ENCODE measurements around the gene CDH23.

CDH23 gene

DNA sequence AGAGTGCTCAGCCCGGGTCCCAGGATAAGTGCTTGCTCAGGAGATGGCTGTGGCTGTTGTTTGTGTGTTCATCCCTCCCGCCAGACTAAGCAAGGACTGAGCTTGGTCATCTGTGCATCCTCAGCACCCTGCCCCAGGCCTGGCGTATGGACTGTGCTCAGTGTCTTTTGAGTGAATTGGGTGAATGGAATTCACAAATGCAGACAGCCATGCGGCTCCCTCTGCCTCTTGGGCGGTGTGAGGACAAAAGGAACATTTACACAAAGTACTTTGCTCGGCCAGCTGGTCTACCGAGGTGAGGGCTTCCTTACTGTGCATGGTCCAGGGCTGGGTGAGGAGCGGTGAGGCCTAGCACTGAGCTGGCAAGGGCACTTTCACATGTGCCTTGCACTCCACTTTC lies 120.2 kb downstream of the CDH23 start:
- no peak for DNase-seq (ENCODE audit: low read depth)

GRCh38 chr10:71517298-71518169 lies 120.8 kb downstream of the CDH23 start:
- DNase-seq (ENCODE audit: low read depth) = no peak

DNA sequence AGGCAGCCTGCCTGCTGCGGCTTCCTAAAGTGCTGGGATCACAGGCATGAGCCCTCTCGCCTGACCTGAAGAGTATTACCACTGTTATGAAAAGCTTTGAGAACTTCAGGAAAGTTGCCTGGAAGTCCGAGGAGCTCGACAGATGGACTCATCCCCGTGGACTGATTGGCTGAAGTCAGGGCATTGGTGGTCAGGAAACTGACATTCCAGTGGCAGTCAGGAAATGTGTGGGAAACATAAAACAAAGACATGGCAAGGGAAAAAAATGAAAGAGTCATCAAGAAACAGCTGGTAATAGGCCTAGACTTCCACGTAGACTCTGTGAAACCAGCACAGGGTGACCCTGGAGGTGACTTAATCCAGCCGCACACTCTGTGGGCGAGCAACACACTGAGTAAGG lies 123.3 kb downstream of the CDH23 start:
- no peak for DNase-seq (ENCODE audit: low read depth)

GRCh38 chr10:71521504-71522441 lies 125.1 kb downstream of the CDH23 start:
- no peak for DNase-seq (ENCODE audit: low read depth)

GRCh38 chr10:71522442-71523144 lies 125.9 kb downstream of the CDH23 start:
- no peak for DNase-seq (ENCODE audit: low read depth)

DNA sequence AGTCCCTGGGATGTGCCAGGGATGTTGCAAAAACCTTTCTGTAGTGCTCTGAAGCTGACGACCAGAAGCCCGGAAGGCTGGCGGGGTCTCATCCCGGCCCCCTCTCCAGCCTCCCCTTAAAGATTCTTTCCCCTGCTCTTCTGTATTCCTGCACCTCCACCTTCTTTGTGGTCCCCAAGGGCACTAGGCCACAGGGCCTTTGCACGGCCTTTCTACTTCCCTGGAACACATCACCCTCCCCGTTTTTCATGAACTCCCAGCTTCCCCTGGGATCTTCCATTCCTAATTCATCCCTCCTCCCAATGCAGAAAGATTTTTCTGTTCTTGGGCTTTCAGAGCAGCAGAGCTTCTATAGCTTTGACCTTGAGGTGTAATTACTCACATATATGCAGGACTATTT lies 127.0 kb downstream of the CDH23 start:
- no peak for DNase-seq (ENCODE audit: low read depth)

GRCh38 chr10:71525092-71525491 lies 128.4 kb downstream of the CDH23 start:
- DNase-seq (ENCODE audit: low read depth) = no peak

DNA sequence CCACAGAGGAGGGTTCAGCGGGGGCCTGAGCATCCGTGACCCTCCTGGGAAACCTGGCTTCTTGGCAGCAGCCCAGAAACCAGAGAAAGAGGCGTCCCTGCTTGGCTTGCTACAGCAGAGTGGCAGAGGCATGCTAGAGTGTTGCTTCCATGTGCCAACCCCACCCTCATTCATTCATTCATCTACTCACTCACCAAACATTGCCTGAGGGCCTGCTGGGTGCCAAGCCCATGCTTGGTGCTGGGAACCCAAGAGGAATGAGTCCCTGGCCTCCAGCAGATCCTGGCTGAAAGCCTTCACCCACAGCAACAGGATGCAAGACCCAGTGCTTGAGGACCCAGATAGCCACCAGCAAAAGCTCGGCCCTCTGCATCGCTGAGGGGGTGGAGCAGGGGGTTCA lies 129.0 kb downstream of the CDH23 start:
- DNase-seq (ENCODE audit: low read depth) = no peak

- DNase-seq (ENCODE audit: low read depth) = no peak
Observed at GRCh38 chr10:71526653-71527052, 129.9 kb downstream of the CDH23 start.

GRCh38 chr10:71527135-71527534 lies 130.4 kb downstream of the CDH23 start:
- DNase-seq (ENCODE audit: low read depth) = no peak

DNA sequence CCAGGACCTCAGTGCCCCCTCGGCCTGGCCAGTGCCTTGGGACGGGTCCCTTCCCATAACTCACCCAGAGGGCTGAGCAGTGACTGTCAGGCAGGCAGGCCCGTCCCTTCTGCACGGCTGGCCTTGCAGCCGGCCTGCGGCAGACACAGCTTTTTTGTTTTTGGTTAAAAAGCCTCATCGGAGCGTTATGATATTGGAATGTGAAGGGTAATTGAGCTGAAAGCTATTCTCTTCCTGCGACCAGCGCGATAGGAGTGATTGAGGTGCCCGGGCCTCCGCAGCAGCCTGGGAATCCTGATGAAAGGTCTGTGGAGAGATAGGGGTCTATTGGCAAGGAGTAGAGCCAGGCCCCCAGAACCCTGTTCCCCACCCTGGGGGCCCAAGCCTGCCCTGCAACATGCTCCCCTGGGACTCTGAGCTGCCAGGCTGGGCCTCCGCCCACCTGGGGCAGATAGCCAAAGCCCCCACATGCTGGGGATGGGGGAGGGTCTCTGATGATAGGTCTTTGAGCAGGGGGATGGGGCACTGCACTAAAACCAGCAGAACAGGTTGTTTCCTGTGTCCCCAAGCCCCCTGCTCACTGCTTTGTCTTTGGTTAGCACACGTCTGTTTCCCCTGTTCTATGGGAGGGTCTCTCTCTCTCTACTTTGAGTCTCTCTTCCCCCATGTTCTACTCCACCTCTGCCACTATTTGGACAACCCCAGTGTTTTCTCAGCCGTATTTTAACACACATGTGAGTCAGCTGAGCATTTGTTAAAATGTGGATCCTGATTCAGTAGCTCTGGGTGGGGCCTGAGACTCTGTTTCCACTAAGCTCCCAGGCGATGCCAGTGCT lies 131.9 kb downstream of the CDH23 start:
- DNase-seq (ENCODE audit: low read depth) = no peak

DNA sequence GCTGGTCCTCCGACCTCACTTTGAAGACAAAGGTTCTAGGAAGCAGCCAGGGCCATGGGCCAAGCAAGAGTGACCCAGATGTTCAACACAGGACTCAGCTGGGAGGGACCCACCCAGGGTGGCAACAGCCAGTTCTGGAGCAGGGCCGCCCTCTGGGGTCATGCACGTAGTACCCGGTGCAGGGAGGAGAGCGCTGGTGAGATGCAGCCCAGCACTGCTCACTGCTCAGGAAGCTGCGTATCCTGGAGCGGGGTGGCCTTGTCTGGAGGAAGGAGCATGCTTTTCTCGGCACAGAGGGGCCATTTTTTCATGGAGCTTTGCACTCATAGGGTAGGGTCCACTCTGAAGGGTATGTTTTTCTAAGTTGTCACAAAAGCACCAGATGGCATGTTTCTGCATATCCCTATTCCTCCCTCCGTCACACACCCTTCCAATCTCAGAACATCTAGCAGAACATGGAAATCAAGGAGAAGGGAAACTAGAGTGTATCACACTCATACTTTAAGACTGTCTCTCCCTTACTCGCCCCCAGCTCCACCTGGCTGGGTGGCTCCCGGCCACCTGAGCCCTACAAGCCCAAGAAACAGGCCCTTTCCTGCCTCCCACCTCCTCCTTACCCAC lies 132.6 kb downstream of the CDH23 start:
- DNase-seq (ENCODE audit: low read depth) = no peak

DNA sequence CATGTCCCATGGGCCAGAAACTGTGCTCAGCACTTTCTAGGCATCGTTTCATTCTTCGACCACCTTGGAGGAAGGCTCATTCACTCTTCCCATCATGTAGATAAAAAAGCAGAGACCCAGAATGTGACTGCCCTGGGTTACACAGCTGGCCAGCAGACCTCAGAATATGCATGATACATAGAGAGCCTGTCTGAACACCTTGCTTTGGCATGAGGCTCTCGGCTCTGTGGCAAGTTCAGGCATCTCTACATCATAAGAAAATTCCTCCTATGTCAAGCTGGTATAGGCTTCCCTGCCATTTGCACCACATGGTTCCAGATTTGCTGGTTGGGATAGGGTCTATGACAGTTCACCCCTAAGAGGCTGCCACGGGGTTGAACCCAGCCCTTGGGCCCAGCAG lies 134.1 kb downstream of the CDH23 start:
- no peak for DNase-seq (ENCODE audit: low read depth)

DNA sequence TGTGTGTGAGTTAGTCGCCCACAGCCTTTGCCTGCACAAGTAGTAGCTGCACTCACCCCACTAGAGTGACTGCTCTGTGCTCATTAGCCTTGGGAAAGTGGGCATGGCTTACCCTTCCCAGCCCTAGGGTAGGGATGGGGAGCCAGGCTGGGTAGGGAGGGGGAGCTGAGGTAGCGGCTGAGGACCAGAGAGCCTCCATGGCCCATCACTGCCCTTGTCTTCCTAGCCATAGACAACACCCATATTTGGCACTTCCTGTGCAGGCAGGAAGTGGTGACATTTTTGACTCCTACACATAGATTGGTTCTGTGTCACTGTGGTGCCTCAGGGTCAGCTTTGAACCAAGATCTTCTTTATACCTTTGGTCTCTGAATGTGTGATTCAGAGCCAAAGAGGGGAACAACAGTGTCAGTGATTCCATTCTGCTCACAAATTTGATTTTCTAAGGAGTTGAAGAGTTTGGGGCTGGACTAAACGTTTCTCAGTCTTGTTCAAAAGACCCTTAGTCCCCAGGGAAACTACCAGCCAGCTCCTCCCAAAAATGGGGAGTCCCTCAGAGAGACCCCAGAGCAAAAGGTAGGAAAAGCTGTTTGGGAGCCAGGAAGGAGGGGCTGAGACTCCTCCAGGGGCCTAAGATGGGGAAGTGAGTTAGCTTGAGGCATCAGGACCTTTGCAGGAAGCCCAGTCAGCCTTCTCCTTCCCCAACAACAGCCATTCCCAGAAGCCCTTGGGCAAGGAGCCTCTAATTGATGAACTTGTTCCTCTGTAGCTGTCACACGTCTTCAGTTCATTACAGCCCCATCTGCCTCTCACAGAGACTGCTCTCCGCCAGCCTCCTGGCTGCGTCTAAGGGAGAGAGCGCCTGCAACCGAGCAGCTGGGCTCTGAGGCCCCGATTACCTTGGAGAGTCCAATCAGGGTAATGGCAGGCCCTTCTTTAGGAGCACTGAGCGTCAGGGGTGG lies 135.0 kb downstream of the CDH23 start:
- no peak for DNase-seq (ENCODE audit: low read depth)

- DNase-seq (ENCODE audit: low read depth) = no peak
Observed at GRCh38 chr10:71532878-71533277, 136.2 kb downstream of the CDH23 start.

- DNase-seq (ENCODE audit: low read depth) = no peak
Observed at GRCh38 chr10:71533936-71534335, 137.2 kb downstream of the CDH23 start.

GRCh38 chr10:71534568-71535194 lies 138.0 kb downstream of the CDH23 start:
- no peak for DNase-seq (ENCODE audit: low read depth)

GRCh38 chr10:71536332-71536731 lies 139.6 kb downstream of the CDH23 start:
- DNase-seq (ENCODE audit: low read depth) = no peak

- DNase-seq (ENCODE audit: low read depth) = no peak
Observed at GRCh38 chr10:71537125-71537524, 140.4 kb downstream of the CDH23 start.

Measured in activated T-helper 9 cell treated with anti-CD3 and anti-CD28 coated beads, Interleukin-2, amount 50 U/mL, for 16 hours (primary cell).